NCI-H82 treated with DMSO at 0.1 percent for 48 hours (cell line): ENCODE results near the gene DCHS1.

Experiments used
- DNase-seq: peaks from one replicate; lab custom pipeline; 2025; ENCODE audit not compliant: unreplicated experiment; lab: John Stamatoyannopoulos, UW

The DCHS1 gene

DNA sequence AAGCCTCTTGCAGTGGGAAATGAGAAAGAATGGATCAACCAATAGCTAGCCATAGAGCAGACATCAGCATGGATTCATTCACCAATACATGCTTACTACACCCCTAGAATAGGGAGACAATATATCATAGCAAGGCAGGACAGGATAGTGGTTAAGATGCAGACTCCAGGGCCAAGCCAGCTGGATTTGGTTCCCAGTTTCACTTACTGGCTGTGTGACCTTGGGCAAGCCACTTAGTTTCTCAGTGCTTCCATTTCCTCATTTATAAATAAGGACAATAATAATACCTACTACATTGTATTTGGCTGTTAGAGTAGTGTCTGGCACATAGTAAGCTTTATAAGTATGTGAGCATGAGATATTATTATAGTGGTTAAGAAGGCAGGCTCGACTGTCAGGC is 7.1 kb downstream of the DCHS1 start:
- DNase-seq: no peak

GRCh38 chr11:6647836-6648235 is 7.8 kb downstream of the DCHS1 start:
- no peak for DNase-seq

DNA sequence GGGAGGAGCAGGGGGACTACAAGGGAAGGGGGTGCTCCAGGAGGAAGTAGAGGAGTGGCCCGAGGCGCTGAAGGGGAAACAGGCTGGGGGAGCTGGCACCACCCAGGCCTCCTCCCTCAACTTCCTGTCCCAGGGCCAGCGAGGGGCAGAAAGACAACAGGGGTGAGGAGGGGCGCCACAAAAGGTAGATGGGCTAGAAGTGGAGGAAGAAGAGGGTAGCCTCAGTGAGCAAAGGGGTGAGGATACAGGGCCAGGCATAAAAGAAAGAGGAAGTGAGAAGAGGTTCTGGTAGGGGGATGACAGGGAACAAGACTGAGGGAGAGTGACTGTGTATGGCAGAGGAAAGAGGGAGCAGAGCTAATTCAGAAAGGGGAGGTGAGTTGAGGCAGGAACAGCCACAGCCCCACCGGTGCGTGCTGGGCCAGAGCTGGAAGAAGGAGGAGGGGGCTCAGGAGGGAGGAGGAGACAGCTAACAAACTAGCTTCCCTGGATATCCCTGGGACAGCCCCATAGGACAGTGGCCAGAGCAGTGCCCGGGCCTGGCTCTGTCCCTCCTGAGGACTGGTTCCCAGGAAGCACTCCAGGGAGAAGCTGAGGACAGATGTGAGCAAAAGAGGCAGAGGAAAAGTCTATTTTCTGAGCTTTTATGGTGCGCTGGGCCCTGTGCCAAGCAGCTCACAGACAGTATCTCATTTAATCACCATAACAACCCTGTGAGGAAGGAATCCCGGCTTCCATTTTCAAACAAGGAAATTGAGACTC is 8.5 kb downstream of the DCHS1 start:
- no peak for DNase-seq

GRCh38 chr11:6646576-6646917 is 9.1 kb downstream of the DCHS1 start:
- no peak for DNase-seq

DNA sequence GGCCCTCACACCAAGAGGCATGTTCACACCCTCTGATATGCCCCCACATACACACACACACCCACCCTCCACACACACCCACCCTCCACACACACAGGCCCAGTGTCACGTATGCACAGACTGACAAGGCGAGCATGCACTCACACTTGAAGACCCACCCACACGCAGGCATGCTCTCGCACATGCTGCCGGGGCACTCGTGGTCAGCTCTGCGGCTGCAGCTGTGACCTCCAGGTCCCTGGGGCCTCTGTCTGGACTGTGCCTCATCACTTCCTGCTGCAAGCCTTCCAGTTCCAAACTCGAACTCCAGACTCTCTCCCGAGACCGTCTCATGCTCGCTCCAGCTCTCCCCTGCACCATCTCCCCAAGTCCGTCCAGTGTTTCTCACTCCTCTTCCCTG is 9.5 kb downstream of the DCHS1 start:
- no peak for DNase-seq

DNA sequence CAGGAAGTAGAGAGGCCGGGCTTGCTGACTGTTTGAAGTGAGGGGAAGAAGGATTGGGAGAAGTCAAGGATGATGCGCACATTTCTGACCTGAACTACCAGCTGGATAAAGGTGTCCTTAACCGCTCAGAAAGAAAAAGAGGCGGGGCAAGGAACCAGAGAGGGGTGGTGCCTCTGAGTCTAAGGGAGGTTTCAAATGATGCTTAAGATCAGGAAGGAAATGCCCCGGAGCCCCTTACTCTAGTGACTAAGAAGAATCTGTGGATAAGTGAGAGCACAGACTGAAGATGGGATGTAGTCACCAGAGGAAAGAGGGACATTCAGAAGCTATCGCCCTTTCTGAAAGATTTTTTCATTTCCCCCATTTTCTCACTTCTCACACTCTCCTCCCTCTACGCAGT is 12.7 kb downstream of the DCHS1 start:
- DNase-seq: no peak

DNA sequence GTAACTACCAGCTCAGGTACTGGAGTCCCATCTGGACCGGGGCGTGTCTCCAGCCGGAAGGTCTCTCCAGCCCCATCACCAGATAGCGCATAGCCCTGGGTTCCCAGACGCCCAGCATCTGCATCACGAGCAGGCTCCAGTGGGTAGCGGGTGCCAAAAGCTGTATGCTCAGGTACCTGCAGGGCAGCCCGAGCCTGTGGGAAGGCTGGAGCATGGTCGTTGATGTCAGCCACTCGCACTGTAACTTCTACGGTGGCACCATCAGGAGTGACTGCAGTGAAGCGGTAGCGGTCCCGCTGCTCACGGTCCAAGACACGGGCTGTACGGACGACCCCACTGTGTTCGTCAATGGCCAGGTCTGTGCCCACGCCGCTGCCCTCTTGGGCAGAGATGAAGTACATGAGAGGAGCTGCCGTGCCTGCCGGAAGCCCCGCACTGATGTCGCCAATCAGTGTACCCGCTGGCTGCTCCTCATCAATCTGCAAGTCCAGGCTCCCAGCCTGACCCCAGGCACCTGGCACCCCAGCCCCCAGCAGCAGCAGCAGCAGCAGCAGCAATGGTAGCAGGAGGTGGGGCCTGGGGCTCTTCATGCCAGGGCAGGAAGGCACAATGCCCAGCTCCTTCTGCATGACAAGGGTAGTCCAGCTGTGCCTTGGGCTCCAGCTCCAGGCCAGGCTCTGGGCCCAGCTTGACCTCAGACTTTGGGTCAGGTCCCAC is 14.5 kb downstream of the DCHS1 start:
- DNase-seq: no peak

GRCh38 chr11:6640036-6640984 is 15.3 kb downstream of the DCHS1 start:
- DNase-seq: no peak

DNA sequence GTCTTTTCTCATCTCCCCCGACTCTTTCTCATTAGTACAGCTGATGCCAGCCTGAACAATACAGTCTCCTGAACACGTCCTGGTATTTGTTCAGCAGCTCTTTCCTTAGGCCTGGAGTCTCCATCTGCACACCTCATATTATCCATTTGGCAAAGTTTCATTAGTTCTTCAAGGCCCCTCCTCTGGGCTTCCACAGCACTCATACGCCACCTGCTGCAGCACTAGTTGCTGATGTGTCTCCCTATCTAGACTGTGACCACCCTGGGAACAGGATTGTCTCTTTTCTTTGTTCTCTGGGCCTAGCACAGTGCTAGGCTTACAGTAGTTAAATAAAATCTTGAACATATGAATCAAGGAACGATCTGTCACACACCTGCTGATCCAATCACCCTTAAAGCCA is 17.2 kb downstream of the DCHS1 start:
- no peak for DNase-seq

DNA sequence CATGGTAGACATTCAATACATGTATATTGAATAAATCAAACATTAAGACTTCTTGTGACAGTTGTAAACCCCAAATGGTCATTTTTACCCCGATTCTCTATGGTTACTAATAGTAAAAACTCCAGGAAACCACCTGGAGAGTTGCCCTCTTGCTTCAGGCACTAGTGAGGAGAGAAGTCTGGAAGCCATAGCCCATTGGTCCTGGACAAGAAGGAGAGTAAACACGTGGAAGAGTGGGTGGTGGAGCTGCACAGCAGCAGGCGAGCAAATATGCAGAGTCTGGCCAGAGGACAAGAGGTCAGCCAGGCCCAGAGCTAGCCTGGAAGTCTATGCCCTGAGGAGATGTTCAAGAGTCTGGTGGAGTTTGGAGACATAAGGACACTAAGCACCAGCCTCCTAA is 17.7 kb downstream of the DCHS1 start:
- no peak for DNase-seq

GRCh38 chr11:6636480-6636879 is 19.1 kb downstream of the DCHS1 start:
- DNase-seq: no peak

DNA sequence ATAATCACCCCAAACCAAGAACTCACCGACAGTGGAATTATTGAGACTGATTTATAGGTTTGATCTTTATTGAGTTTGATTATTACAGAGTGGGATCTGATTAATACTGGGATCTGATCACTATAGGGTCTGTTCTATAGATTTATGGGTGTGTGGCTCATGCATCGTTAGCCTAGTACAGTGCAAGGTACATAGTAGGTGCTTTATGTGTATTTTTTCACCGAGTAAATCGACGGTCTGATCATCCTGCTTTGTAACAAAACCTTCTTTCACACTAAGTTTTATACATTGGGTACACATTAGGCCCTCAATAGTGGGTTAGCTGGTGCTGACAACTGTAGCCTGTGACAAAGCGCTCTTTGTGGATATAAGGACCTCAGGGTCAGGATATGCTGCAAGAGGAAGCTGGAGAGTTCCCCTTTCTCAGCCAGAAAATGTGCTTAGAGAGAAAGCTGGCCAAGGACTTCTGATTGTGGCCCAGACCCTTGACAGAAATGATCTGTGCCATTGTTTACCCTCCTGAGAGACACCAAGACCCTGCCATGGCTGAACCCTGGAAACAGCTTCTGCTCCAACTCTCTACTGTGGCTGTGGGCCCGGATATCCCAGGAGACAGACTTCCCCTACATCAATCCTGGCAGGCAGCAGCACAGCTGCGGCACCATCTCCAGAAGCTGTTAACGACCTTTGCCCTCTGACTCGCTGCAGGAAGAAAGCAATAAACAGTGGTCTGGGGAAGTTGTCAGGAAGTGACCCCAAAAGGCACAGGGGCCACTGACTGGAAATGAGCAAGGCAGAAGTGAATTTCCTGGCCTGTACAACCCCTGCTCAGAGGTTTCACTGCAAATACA is 20.3 kb downstream of the DCHS1 start:
- DNase-seq: no peak

- no peak for DNase-seq
Measured at GRCh38 chr11:6634534-6634933, 21.1 kb downstream of the DCHS1 start.

DNA sequence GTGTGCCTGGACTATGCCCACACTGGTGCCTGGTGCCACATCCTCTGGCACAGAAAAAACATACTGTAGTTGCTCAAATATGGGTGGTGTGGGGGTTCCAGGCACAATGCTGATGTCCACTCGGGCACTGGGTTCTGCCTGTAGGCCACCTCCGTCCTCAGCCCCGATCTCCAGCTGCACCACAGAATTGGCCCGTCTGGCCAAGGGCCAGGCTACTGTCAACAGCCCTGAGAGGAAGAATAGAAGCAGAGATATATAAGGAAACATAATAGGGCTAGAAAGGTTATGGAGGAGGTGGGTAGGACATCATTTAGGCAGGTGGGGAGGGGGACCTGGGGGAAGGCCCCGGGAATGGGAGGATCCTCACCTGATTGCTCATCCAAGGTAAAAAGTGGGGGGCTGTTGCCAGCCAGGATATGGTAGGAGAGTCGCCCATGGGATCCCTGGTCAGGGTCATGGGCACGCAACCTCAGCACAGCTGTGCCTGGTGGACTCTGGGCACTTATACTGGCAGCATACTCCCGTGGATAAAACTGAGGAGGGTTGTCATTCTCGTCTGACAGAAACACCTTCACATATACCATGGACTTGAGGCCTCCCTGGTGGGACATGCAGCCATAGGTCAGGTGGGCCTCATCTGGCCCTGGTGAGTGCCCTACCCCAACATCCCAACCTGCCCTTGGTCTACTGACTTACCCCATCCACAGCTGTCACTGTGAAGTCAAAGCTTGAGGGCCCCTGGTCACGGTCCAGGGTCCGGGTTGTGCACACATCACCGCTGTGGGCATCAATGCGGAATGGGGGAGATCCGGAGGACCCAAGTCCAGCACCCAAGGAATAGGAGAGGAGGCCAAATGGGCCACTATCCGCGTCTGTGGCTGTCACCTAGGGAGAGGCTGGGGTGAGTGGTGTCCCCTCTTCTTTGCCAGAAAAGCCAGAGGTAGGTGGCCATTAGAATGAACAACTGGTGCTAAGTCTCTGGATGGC is 21.9 kb downstream of the DCHS1 start:
- no peak for DNase-seq

DNA sequence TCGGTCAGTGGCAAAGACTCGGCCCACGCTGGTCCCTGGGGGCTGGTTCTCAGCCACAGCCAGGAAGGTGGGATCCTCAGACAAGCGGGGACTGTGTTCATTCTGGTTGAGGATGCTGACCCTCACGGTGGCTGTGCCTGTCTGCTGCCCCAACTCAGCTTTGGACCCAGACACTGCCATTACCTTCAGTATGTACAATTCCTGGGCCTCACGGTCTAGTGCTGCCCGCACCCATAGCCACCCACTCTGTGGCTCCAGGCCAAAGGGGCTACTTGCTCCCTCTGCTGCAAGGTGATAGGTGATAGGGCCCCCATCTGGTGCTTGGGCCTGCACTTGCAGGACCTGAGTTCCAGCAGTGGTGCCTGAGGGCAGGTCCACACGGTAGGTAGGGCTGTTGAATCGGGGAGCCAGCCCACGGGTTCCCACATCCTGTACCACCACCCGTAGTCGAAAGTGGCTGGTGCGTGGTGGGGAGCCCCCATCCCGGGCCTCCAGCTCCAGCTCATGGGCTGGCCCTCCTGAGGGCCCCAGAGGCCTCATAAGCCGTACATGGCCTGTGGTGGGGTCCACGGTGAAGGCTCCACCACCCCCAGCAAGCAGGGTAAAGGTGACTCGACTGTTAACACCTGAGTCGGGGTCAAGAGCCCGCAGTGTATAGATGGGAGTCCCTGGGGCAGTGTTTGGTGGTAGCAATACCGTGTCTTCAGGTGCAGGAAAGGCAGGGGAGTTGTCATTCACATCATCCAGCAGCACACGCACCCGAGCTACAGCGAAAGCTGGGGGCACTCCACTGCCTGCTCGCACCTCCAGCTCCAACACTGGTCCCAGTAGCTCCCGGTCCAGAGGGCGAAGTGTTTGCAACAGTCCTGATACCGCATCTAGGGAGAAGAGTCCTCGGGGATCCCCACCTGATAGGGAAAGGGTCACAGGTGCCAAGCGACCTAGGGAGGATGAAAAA is 23.2 kb downstream of the DCHS1 start:
- no peak for DNase-seq

DNA sequence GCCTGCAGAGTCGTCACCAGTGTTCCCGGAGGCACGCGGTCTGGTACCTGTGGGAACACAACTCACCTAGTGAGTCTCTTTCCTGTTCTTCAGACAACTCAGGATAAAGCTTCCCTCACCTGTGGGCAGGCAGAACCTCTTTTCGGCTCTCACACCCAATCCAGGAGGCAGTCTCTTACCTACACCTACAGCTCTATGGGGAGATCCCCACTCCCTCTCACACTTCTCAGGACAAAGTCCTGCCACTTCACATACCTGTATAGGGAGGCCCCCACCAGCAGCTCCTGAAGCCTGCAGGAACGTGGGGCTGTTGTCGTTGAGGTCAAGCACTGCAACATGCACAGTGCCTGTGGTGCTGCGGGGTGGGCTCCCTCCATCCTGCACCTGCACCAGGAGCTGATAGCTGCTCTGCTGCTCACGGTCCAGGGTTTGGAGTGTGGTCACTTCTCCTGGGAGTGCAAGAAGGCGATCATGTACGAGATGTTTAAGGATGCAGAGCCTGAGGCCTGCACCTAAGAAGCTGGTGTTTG is 24.2 kb downstream of the DCHS1 start:
- no peak for DNase-seq

DNA sequence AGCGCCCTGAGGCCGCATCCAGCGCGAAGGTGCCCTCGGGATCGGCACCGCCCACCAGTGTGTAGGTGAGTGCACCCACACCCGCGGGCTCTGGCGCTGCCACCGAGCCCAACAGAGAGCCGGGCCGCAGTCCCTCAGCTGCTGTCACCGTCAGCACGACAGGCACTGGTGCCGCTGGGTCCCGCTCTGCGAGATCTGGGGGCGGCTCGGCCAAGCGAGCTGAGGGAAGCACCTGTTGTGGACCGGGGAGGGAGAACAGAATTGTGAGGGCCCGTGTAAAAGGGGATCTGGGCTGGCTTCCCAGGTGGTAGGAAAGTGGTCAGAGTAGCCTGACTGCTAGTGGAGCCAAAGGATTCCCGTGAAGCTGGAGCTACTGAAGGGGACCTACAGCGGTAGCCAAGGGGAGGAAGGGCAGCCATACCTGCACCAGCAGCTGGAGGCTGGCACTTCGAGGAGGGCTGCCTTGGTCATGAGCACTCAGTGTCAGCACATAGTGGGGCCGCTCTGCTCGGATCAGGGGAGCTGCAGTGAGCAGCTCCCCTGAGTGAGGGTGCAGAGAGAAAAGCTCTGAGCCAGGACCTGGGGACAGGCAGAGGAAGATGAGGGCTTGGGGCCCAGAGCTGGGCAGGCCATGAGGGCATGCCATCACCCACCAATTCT is 24.8 kb downstream of the DCHS1 start:
- no peak for DNase-seq
